ENCODE data around the gene CFAP97.
"Not testable (repeated sequence)": the region's sequence is repeated elsewhere in the genome, so short reads cannot be mapped to it uniquely, and the experiment has no call there.

The CFAP97 gene

DNA sequence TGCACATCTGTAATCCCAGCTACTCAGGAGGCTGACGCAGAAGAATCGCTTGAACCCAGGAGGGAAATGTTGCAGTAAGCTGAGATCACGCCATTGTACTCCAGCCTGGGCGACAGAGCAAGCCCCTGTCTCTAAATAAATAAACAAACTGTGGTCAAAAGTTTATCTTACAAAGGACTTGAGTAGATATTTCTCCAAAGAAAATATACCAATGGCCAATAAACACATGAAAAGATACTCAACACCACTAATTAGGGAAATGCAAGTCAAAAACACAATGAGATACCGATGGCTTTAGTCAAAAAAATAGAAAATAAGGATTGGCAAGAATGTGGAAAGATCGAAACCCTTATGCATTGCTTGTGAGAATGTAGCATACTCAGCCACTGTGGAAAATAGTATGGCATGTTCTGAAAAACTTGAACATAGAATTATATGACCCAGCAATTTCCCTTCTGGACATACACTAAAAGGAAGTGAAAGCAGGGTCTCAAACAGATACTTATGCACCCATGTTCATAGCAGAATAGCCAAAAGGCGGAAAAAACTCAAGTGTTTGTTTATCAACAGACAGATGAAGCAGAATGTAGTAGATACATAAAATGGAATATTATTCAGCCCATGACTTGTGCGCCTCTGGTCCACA is 2.0 kb upstream of the CFAP97 start:
- TF ChIP-seq, protein P1, sequence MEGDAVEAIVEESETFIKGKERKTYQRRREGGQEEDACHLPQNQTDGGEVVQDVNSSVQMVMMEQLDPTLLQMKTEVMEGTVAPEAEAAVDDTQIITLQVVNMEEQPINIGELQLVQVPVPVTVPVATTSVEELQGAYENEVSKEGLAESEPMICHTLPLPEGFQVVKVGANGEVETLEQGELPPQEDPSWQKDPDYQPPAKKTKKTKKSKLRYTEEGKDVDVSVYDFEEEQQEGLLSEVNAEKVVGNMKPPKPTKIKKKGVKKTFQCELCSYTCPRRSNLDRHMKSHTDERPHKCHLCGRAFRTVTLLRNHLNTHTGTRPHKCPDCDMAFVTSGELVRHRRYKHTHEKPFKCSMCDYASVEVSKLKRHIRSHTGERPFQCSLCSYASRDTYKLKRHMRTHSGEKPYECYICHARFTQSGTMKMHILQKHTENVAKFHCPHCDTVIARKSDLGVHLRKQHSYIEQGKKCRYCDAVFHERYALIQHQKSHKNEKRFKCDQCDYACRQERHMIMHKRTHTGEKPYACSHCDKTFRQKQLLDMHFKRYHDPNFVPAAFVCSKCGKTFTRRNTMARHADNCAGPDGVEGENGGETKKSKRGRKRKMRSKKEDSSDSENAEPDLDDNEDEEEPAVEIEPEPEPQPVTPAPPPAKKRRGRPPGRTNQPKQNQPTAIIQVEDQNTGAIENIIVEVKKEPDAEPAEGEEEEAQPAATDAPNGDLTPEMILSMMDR (IDR thresholded peaks at IDR 0.05; ENCODE audit: borderline replicate concordance, insufficient read depth, low read depth, low read length), result no peak
- H3K4me3 ChIP-seq (ENCODE audit: low read depth, low read length), result no peak overlapping the region

- peak overlapping the region; percentile 85 for H3K4me3 ChIP-seq (ENCODE audit: low read depth, low read length)
These were observed 1.3 kb upstream of the CFAP97 start for GRCh38 chr4:185205073-185205472.

GRCh38 chr4:185204238-185204910 is 574 bp upstream of the CFAP97 start:
- H3K4me3 ChIP-seq (ENCODE audit: low read depth, low read length), result peak overlapping the region; percentile 85
- TF ChIP-seq, protein P1 (IDR thresholded peaks at IDR 0.05; ENCODE audit: borderline replicate concordance, insufficient read depth, low read depth, low read length), result no peak

DNA sequence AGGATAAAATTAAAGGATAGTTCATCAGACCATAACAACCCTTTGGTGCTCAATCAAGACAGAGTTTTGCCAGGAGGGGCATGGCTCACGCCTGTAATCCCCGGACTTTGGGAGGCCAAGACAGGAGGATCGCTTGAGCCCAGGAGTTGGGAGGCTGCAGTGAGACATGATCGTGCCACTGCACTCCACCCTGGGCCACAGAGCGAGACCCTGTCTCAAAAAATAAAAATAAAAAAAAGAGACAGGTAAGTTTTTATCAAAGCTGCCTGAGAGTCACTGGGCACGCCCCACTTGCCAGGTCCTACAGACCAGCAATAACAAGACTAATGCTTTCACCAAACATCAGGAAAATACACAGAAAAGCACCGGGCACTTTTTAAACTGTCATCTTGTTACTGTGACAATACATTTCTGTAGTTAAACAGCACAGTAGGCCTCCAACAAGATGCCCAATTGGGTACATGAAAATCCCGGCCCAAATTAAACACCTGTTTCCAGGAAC is 765 bp downstream of the CFAP97 start:
- TF ChIP-seq, protein P1 (IDR thresholded peaks at IDR 0.05; ENCODE audit: borderline replicate concordance, insufficient read depth, low read depth, low read length), result no peak
- H3K4me3 ChIP-seq (ENCODE audit: low read depth, low read length), result peak overlapping the region; percentile 85

GRCh38 chr4:185201977-185202962 is 1.5 kb downstream of the CFAP97 start:
- TF ChIP-seq, protein P1 (IDR thresholded peaks at IDR 0.05; ENCODE audit: borderline replicate concordance, insufficient read depth, low read depth, low read length), result no peak
- H3K4me3 ChIP-seq (ENCODE audit: low read depth, low read length), result peak overlapping the region; percentile 85

DNA sequence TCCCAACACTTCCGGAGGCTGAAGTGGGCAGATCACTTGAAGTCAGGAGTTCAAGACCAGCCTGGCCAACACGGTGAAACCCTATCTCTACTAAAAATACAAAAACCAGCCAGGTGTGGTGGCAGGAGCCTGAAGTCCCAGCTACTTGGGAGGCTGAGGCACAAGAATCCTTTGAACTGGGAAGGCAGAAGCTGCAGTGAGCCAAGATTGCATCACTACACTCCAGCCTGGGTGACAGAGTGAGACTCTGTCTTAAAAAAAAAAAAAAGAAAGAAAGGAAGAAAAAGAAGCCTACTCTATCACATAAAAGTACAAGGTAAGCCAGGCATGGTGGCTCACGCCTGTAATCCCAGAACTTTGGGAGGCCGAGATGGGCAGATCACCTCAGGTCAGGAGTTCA is 5.6 kb downstream of the CFAP97 start:
- not testable (repeated sequence) for H3K4me3 ChIP-seq (ENCODE audit: low read depth, low read length)

DNA sequence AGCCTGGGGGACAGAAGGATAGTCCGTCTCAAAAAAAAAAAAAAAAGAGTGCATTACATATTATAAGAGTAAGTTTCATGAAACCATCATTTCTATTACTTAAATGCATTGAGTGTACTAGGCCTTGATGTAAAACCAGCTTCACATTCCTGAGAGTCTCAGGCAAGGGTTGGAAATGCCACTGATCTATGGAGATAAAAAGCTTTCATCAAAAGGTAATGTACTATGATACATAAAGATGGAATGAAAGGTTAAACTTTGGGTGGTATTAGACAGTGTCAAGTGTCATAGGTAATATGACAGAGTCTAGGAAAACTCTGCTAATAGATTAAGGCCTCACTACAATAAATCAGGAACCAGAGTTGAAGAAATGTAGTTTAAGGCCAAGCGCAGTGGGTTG is 7.4 kb downstream of the CFAP97 start:
- TF ChIP-seq, protein P1 (IDR thresholded peaks at IDR 0.05; ENCODE audit: borderline replicate concordance, insufficient read depth, low read depth, low read length), result no peak
- H3K4me3 ChIP-seq (ENCODE audit: low read depth, low read length), result no peak overlapping the region

All from GM12875 (cell line).